MM.1S (cell line): ENCODE measurements around the gene RGS7.

Experiments
- DNase-seq: peaks from one replicate; pipeline ENCODE4 v3.0.0-alpha.2; 2015
- H2AFZ ChIP-seq: fragments of 300-600 bp; sonication (generic); 2 replicates; pipeline ENCODE4 v1.6.0; 2016; ENCODE audit warnings: antibody characterized with exemption, low read length
- H3F3A ChIP-seq: fragments of 300-600 bp; sonication (generic); 2 replicates; pipeline ENCODE4 v1.6.1; 2016; ENCODE audit warnings: mild to moderate bottlenecking, antibody characterized with exemption, low read length, moderate library complexity, mixed read lengths; ENCODE audit not compliant: insufficient read depth
- H3K27ac ChIP-seq: fragments of 300-600 bp; sonication (generic); 2 replicates; pipeline ENCODE4 v1.5.1; 2016; ENCODE audit warnings: mild to moderate bottlenecking, low read length
- H3K27me3 ChIP-seq: fragments of 300-600 bp; sonication (generic); replicated peaks from 2 replicates; pipeline ENCODE4 v1.6.0; 2016; ENCODE audit warnings: low read length; ENCODE audit not compliant: insufficient read depth
- H3K36me3 ChIP-seq: fragments of 300-600 bp; sonication (generic); replicated peaks from 2 replicates; pipeline ENCODE4 v1.6.1; 2016; ENCODE audit warnings: mild to moderate bottlenecking, low read length, mixed read lengths; ENCODE audit not compliant: insufficient read depth
- H3K4me1 ChIP-seq: fragments of 300-600 bp; sonication (generic); 2 replicates; pipeline ENCODE4 v1.6.1; 2016; ENCODE audit warnings: low read length, mixed read lengths
- H3K4me2 ChIP-seq: fragments of 300-600 bp; sonication (generic); 2 replicates; pipeline ENCODE4 v1.6.0; 2016; ENCODE audit warnings: low read depth, low read length
- H3K4me3 ChIP-seq: fragments of 300-600 bp; sonication (generic); 2 replicates; pipeline ENCODE4 v1.5.1; 2016; ENCODE audit warnings: low read length, mixed read lengths
- H3K79me2 ChIP-seq: fragments of 300-600 bp; sonication (generic); 2 replicates; pipeline ENCODE4 v1.6.1; 2016; ENCODE audit warnings: mixed run types, low read length, mixed read lengths
- H3K9ac ChIP-seq: fragments of 300-600 bp; sonication (generic); 2 replicates; pipeline ENCODE4 v1.6.1; 2016; ENCODE audit warnings: low read length, mixed read lengths
- H3K9me2 ChIP-seq: fragments of 300-600 bp; sonication (generic); replicated peaks from 2 replicates; pipeline ENCODE4 v1.6.1; 2016; ENCODE audit warnings: mild to moderate bottlenecking, low read length, mixed read lengths; ENCODE audit not compliant: insufficient read depth
- H3K9me3 ChIP-seq: fragments of 300-600 bp; sonication (generic); replicated peaks from 2 replicates; pipeline ENCODE4 v1.6.1; 2016; ENCODE audit warnings: mild to moderate bottlenecking, low read length, mixed read lengths; ENCODE audit not compliant: insufficient read depth
- H4K20me1 ChIP-seq: fragments of 300-600 bp; sonication (generic); 2 replicates; pipeline ENCODE4 v1.6.1; 2016; ENCODE audit warnings: mild to moderate bottlenecking, low read length, moderate library complexity, mixed read lengths; ENCODE audit not compliant: insufficient read depth
- CTCF ChIP-seq: fragments of 300-600 bp; sonication (generic); IDR thresholded peaks from 2 replicates; pipeline ENCODE4 v1.5.1; 2016; ENCODE audit warnings: antibody characterized with exemption, low read length, mixed read lengths
- EZH2 ChIP-seq: fragments of 300-600 bp; sonication (generic); optimal IDR thresholded peaks from 2 replicates; pipeline ENCODE3; 2017; ENCODE audit warnings: low read depth, mild to moderate bottlenecking, antibody characterized with exemption, low read length, mixed read lengths
- EZH2phosphoT487 ChIP-seq: fragments of 300-600 bp; sonication (generic); IDR thresholded peaks from 2 replicates; pipeline ENCODE4 v1.6.1; 2018; ENCODE audit warnings: antibody characterized with exemption, low read length

The RGS7 gene

GRCh38 chr1:241331328-241332036 lies 25.5 kb downstream of the RGS7 start:
- Histone ChIP-seq H3K9me3 (no peaks in the 10 kb centered on the region), H3K4me1 (no peaks in the 10 kb centered on the region), H3K4me2 (no peak overlapping the region), H4K20me1 (no peaks in the 10 kb centered on the region), H3K27ac (no peak overlapping the region), H3K36me3 (no peaks in the 10 kb centered on the region), H3F3A (no peaks in the 10 kb centered on the region), H3K4me3 (no peak overlapping the region), H2AFZ (no peak overlapping the region), H3K27me3 (no peaks in the 10 kb centered on the region), H3K9me2 (no peaks in the 10 kb centered on the region), H3K79me2 (no peaks in the 10 kb centered on the region), H3K9ac (no peak overlapping the region)
- no peak for DNase-seq
- TF ChIP-seq CTCF = no peak
- no peak for TF ChIP-seq EZH2phosphoT487
- TF ChIP-seq EZH2 = no peak

DNA sequence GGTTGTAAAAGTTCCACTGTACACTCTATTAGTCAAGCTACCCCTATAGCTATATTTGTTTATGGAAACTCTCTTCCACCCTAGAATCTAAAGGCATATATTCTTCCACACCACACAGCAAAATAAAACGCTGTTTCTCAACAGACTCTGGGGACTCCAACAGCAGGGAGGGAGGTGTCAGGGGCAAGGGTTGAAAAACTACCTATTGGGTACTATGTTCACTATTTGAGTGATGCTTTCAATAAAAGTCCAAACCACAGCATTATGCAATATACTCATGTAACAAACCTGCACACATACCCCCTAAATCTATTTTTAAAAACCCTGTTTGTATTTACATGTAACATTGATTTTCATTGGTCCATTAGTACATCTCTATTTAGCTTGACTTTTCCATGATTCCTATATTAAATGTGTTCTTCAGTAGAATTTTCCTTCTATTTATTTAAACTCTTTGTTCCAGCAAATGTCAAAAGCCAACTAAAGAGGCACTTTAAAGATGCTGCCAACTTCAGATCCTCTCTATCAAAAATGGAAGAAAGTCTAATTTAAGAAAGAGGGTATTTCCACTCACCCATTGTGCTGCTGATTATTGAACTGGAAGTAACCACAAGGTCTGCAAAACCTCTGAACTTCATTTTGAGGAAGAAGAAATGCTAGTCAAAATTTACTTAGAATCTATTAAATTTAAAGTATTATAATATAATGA lies 26.2 kb downstream of the RGS7 start:
- Histone ChIP-seq H3K9me2 (no peaks in the 10 kb centered on the region), H4K20me1 (no peaks in the 10 kb centered on the region), H3K4me2 (no peak overlapping the region), H3K79me2 (no peaks in the 10 kb centered on the region), H3F3A (no peaks in the 10 kb centered on the region), H3K27me3 (no peaks in the 10 kb centered on the region), H3K36me3 (no peaks in the 10 kb centered on the region), H3K4me1 (no peaks in the 10 kb centered on the region), H2AFZ (no peak overlapping the region), H3K27ac (no peak overlapping the region), H3K9me3 (no peaks in the 10 kb centered on the region), H3K4me3 (no peak overlapping the region), H3K9ac (no peak overlapping the region)
- DNase-seq = peak; percentile 21
- TF ChIP-seq CTCF (no peak), EZH2phosphoT487 (no peak), EZH2 (no peak)

GRCh38 chr1:241325456-241325855 lies 31.5 kb downstream of the RGS7 start:
- H3K9me3 ChIP-seq = no peaks in the 10 kb centered on the region
- H3K9me2 ChIP-seq = no peaks in the 10 kb centered on the region
- H3K27ac ChIP-seq = no peak overlapping the region
- H2AFZ ChIP-seq = no peak overlapping the region
- H3K4me1 ChIP-seq = no peaks in the 10 kb centered on the region
- no peak for DNase-seq
- TF ChIP-seq CTCF = no peak
- no peak for TF ChIP-seq EZH2
- TF ChIP-seq EZH2phosphoT487 = no peak
- no peaks in the 10 kb centered on the region for H3F3A ChIP-seq
- H3K79me2 ChIP-seq = no peaks in the 10 kb centered on the region
- H4K20me1 ChIP-seq = no peaks in the 10 kb centered on the region
- no peak overlapping the region for H3K4me3 ChIP-seq
- H3K9ac ChIP-seq = no peak overlapping the region
- H3K27me3 ChIP-seq = no peaks in the 10 kb centered on the region
- H3K36me3 ChIP-seq = no peaks in the 10 kb centered on the region
- H3K4me2 ChIP-seq = no peak overlapping the region
